Hepatocyte (in vitro differentiated cells): ENCODE results near the gene AKNAD1. TPM values are rescaled to one million over a fixed set of nuclear protein-coding genes. Genes with fewer than 3 reads are reported as not detected.

Experiments
- DNase-seq: peaks from one replicate; pipeline ENCODE4 v3.0.0-alpha.2; 2016; ENCODE audit warnings: low spot score
- H2AFZ ChIP-seq: fragments of 200-600 bp; sonication (generic); 2 replicates; pipeline ENCODE4 v1.6.0; 2016; ENCODE audit warnings: antibody characterized with exemption, mild to moderate bottlenecking
- H3K27ac ChIP-seq: fragments of 200-600 bp; sonication (generic); 2 replicates; pipeline ENCODE4 v1.5.1; 2016; ENCODE audit warnings: mild to moderate bottlenecking
- H3K27me3 ChIP-seq: fragments of 200-600 bp; sonication (generic); 2 replicates; pipeline ENCODE4 v1.6.1; 2016
- H3K36me3 ChIP-seq: fragments of 200-600 bp; sonication (generic); replicated peaks from 2 replicates; pipeline ENCODE4 v1.5.1; 2016; ENCODE audit warnings: low read depth; ENCODE audit not compliant: insufficient read depth
- H3K4me1 ChIP-seq: fragments of 200-600 bp; sonication (generic); 2 replicates; pipeline ENCODE4 v1.5.1; 2016; ENCODE audit warnings: mild to moderate bottlenecking, moderate library complexity; ENCODE audit not compliant: insufficient read depth
- H3K4me2 ChIP-seq: fragments of 200-600 bp; sonication (generic); 2 replicates; pipeline ENCODE4 v1.6.0; 2016
- H3K4me3 ChIP-seq: fragments of 200-600 bp; sonication (generic); 2 replicates; pipeline ENCODE4 v1.5.1; 2016; ENCODE audit warnings: mild to moderate bottlenecking
- H3K79me2 ChIP-seq: fragments of 200-600 bp; sonication (generic); 2 replicates; pipeline ENCODE4 v1.6.0; 2017; ENCODE audit warnings: mild to moderate bottlenecking
- H3K9me2 ChIP-seq: fragments of 200-600 bp; sonication (generic); replicated peaks from 2 replicates; pipeline ENCODE4 v1.6.0; 2017; ENCODE audit warnings: mild to moderate bottlenecking; ENCODE audit not compliant: insufficient read depth
- H3K9me3 ChIP-seq: fragments of 200-600 bp; sonication (generic); 2 replicates; pipeline ENCODE4 v1.5.1; 2016; ENCODE audit warnings: low read depth, mild to moderate bottlenecking
- H4K20me1 ChIP-seq: fragments of 200-600 bp; sonication (generic); 2 replicates; pipeline ENCODE4 v1.6.0; 2016; ENCODE audit warnings: mild to moderate bottlenecking; ENCODE audit not compliant: insufficient read depth, poor library complexity, severe bottlenecking
- EZH2 ChIP-seq: fragments of 200-600 bp; sonication (generic); IDR thresholded peaks from 2 replicates; pipeline ENCODE4 v1.6.1; 2016; ENCODE audit warnings: antibody characterized with exemption, mild to moderate bottlenecking, borderline replicate concordance
- EZH2phosphoT487 ChIP-seq: fragments of 200-600 bp; sonication (generic); IDR thresholded peaks from one replicate; pipeline ENCODE4 v1.6.1; 2018; ENCODE audit warnings: antibody characterized with exemption, mild to moderate bottlenecking, low read depth, moderate library complexity; ENCODE audit not compliant: unreplicated experiment, severe bottlenecking
- WGBS: methylation state at CpG from one replicate; pipeline ENCODE4 v1.1.6; 2016; ENCODE audit warnings: low lambda C conversion rate; ENCODE audit errors: missing lambda C conversion rate; 5-methylcytosine and 5-hydroxymethylcytosine counted together
- polyA plus RNA-seq: library from polyadenylated mRNA; unstranded; fragments of >200 nt; fragmentation: Nextera tagmentation; extraction: Ambion mirVana; gene quantifications from 2 replicates; pipeline ENCODE4 v1.2.1, GENCODE V29; 2016
- total RNA-seq: library from RNA; depleted of rRNA; stranded (reverse); fragments of >200 nt; gene quantifications from 2 replicates; pipeline ENCODE4 v1.2.3, GENCODE V29; 2014
- TF ChIP-seq, protein P1 (sequence below): fragments of 200-600 bp; sonication (generic); IDR thresholded peaks from 2 replicates; pipeline ENCODE4 v1.5.1; 2016; ENCODE audit warnings: antibody characterized with exemption, mild to moderate bottlenecking; ENCODE audit not compliant: poor library complexity

The AKNAD1 gene
- total and polyA plus RNA-seq, 2 experiments from 2014 or later, result 0.80 TPM; not detected in 1

DNA sequence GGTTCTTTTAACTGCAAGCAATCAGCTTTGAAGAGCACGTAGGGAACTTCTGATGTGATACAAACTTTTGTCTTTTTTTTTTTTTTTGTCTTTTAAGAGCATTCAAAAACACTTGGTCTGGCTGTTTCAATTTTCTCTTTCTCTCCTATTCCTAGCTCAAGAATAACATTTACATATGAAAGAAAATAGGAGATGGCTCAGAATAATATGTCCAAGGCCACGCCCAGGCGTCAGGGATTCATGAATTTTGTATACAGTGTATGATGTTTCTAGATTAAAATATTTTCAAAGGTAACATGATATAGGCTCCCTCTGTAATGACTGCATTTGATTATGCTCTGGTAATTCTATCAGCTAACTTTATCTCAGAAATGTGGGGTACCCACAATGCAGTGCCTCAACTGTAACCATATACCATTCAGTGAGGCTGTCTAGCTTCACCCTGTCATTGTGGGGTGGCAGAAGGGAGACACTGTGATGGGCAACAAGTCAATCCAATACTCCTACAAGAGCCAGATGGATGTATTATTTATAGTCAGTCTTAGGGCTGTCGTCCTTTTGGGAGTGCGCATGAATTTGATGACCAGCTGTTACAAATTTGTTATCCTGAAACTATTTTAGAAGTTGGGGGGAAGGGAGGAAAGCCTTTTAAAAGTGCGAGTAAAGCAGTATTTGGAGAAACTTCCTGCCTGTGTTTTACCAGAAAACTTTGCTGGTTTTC is 1.5 kb upstream of the AKNAD1 start:
- no peaks in the 10 kb centered on the region for H3K4me1 ChIP-seq
- TF ChIP-seq EZH2, result no peak
- no peak for TF ChIP-seq EZH2phosphoT487
- TF ChIP-seq, protein P1, sequence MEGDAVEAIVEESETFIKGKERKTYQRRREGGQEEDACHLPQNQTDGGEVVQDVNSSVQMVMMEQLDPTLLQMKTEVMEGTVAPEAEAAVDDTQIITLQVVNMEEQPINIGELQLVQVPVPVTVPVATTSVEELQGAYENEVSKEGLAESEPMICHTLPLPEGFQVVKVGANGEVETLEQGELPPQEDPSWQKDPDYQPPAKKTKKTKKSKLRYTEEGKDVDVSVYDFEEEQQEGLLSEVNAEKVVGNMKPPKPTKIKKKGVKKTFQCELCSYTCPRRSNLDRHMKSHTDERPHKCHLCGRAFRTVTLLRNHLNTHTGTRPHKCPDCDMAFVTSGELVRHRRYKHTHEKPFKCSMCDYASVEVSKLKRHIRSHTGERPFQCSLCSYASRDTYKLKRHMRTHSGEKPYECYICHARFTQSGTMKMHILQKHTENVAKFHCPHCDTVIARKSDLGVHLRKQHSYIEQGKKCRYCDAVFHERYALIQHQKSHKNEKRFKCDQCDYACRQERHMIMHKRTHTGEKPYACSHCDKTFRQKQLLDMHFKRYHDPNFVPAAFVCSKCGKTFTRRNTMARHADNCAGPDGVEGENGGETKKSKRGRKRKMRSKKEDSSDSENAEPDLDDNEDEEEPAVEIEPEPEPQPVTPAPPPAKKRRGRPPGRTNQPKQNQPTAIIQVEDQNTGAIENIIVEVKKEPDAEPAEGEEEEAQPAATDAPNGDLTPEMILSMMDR, result no peak
- H3K79me2 ChIP-seq, result no peaks in the 10 kb centered on the region
- no peak overlapping the region for H3K4me3 ChIP-seq
- no peaks in the 10 kb centered on the region for H3K36me3 ChIP-seq
- H3K27me3 ChIP-seq, result peaks cover 4% of the 10 kb centered on the region
- H3K9me3 ChIP-seq, result no peaks in the 10 kb centered on the region
- 80% methylated on average over 6 of the region's 6 CpGs for WGBS
- H3K27ac ChIP-seq, result peak overlapping the region; percentile 64
- no peak overlapping the region for H3K4me2 ChIP-seq
- no peak overlapping the region for H2AFZ ChIP-seq
- H3K9me2 ChIP-seq, result no peaks in the 10 kb centered on the region
- no peaks in the 10 kb centered on the region for H4K20me1 ChIP-seq
- DNase-seq, result no peak

- Histone ChIP-seq H3K27me3 (peaks cover 4% of the 10 kb centered on the region), H4K20me1 (no peaks in the 10 kb centered on the region), H3K9me2 (no peaks in the 10 kb centered on the region), H3K27ac (no peak overlapping the region), H3K9me3 (no peaks in the 10 kb centered on the region), H3K36me3 (no peaks in the 10 kb centered on the region), H3K4me2 (no peak overlapping the region), H3K4me1 (no peaks in the 10 kb centered on the region), H3K4me3 (no peak overlapping the region), H2AFZ (no peak overlapping the region), H3K79me2 (no peaks in the 10 kb centered on the region)
- 76% methylated on average over 3 of the region's 3 CpGs for WGBS
- DNase-seq, result no peak
- TF ChIP-seq, protein P1, result no peak
- no peak for TF ChIP-seq EZH2
- TF ChIP-seq EZH2phosphoT487, result no peak
Observed at GRCh38 chr1:108854221-108855019, 2.5 kb downstream of the AKNAD1 start.

DNA sequence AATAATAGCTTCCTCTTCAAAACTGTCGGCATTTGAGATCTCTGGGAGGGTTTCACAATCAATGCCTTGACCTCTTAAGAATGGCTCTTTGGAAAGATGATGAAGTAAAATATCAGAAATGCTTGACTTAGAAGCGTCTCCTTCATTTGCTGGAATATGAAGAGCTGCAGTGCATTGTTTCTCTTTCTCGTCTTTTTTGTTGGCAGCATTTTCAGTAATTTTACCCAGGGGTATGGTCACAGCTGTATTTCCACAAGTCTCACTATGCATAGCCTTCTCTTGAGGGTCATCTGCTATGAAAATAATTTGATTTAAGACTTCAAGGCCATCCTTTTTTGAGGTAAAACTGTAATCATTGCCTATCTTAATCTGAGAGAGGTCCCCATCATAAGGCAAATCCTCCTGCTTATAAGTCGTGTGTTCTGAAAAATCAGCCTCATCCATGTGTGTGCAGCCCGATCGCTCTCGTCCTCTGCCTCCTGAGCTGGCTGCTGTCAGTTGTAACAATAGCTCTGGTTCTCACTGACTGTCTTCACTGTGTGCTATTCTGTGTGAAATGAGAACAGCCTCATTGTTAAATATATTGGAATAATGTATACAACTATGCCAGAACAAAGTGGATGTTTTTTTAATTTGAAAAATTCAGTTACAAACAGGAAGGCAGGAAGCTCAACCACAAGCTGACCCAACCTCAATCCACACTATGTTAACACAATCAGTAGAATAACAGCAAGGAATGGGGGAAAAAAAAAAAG is 4.5 kb downstream of the AKNAD1 start:
- H3K4me1 ChIP-seq, result no peaks in the 10 kb centered on the region
- H3K27me3 ChIP-seq, result no peaks in the 10 kb centered on the region
- no peaks in the 10 kb centered on the region for H3K79me2 ChIP-seq
- no peaks in the 10 kb centered on the region for H4K20me1 ChIP-seq
- no peaks in the 10 kb centered on the region for H3K36me3 ChIP-seq
- WGBS, result 80% methylated on average over 7 of the region's 7 CpGs
- H3K9me3 ChIP-seq, result no peaks in the 10 kb centered on the region
- TF ChIP-seq EZH2 (no peak), EZH2phosphoT487 (no peak)
- TF ChIP-seq, protein P1, result no peak
- no peak overlapping the region for H3K4me3 ChIP-seq
- no peaks in the 10 kb centered on the region for H3K9me2 ChIP-seq
- no peak for DNase-seq
- H2AFZ ChIP-seq, result no peak overlapping the region
- no peak overlapping the region for H3K4me2 ChIP-seq
- H3K27ac ChIP-seq, result no peak overlapping the region
